HG03108 (cell line): Measurements from ENCODE around the gene PDE4D.
"Not testable (repeated sequence)": the region's sequence is repeated elsewhere in the genome, so short reads cannot be mapped to it uniquely, and the experiment has no call there.

ENCODE experiments used
- ATAC-seq: cut with Tn5 transposase; IDR thresholded peaks from one replicate; pipeline ENCODE4 v1.9.1; 2021; ENCODE audit warnings: moderate library complexity; ENCODE audit not compliant: unreplicated experiment

PDE4D gene

GRCh38 chr5:59620535-59621212 is 272.9 kb downstream of the PDE4D start:
- no peak for ATAC-seq

- ATAC-seq, result no peak
These were observed 274.9 kb downstream of the PDE4D start for GRCh38 chr5:59618644-59619043.

- ATAC-seq, result no peak
These were observed 276.2 kb downstream of the PDE4D start for GRCh38 chr5:59617186-59617771.

DNA sequence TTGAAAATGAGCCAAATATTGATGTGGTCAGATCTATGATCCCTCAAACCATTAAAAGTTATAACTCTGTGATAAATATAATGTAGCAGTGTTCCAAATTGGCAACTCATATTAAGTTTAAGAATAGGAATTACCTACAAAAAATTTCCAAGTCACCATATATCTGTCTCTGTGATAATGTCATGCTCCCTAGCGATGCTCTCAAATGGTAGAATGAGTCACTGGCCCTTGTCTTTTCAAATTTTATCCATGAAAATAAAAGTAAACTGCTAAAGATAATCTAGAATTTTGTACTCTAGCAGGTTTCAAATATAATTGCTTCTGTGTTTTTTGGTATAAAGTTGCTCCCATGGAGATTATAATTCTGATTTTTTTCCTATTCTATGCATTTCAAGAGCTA is 277.1 kb downstream of the PDE4D start:
- ATAC-seq, result no peak

- ATAC-seq, result no peak
These were observed 278.3 kb downstream of the PDE4D start for GRCh38 chr5:59615272-59615671.

GRCh38 chr5:59609501-59610265 is 283.8 kb downstream of the PDE4D start:
- ATAC-seq, result no peak

- ATAC-seq, result no peak
These were observed 284.8 kb downstream of the PDE4D start for GRCh38 chr5:59608745-59609144.

- ATAC-seq, result no peak
These were observed 286.3 kb downstream of the PDE4D start for GRCh38 chr5:59607138-59607765.

DNA sequence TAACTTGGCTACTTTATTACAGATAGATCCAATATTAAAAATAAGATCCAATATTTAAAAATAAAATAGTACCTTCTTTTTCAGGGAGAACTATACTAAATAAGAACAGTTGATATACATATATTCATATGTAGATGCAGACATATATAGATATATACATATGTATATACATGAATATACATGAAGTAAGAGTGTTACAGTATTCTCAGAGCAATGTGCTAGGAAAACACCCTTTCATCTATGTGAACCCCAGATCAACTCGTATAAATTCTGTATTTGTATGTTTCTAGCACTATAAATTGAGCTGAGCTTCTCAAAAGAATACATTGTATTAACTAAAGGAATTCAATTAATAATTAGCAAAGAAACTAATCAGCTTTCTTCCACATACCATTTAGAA is 287.6 kb downstream of the PDE4D start:
- no peak for ATAC-seq

GRCh38 chr5:59604111-59604510 is 289.4 kb downstream of the PDE4D start:
- no peak for ATAC-seq

GRCh38 chr5:59600998-59601397 is 292.5 kb downstream of the PDE4D start:
- no peak for ATAC-seq

- ATAC-seq, result no peak
These were observed 293.4 kb downstream of the PDE4D start for GRCh38 chr5:59600153-59600552.

- ATAC-seq, result no peak
These were observed 293.8 kb downstream of the PDE4D start for GRCh38 chr5:59599729-59600128.

DNA sequence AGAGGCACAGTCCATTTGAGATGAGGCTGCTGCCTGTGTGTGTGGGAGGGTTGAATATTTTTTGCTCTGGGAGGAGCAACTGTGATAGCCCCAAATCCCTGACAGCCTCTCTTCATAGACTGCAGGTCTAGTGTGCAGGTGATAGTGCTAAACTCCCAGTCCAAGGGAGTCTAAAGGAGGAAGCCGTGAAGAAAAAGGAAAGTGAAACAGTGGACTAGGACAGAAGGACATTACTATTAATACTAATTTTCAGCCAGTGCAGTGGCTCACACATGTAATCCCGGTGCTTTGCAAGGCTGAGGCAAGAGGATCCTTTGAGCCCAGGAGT is 295.0 kb downstream of the PDE4D start:
- ATAC-seq, result no peak

- no peak for ATAC-seq
These were observed 295.6 kb downstream of the PDE4D start for GRCh38 chr5:59597690-59598546.

GRCh38 chr5:59596586-59597350 is 296.8 kb downstream of the PDE4D start:
- ATAC-seq, result no peak

DNA sequence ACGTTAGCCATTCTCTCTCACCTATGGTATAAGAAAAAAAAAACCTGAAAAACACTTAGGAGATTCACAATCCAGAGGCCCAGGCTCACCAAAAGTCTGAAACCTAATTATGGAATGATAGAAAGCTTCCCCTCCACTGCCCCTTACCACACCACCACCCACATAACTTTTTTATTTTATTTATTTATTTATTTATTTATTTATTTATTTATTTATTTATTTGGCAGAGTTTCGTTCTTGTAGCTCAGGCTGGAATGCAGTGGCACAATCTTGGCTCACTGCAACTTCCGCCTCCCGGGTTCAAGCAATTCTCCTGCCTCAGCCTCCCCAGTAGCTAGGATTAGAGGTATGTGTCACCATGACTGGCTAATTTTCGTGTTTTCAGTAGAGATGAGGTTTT is 299.4 kb downstream of the PDE4D start:
- ATAC-seq, result not testable (repeated sequence)

DNA sequence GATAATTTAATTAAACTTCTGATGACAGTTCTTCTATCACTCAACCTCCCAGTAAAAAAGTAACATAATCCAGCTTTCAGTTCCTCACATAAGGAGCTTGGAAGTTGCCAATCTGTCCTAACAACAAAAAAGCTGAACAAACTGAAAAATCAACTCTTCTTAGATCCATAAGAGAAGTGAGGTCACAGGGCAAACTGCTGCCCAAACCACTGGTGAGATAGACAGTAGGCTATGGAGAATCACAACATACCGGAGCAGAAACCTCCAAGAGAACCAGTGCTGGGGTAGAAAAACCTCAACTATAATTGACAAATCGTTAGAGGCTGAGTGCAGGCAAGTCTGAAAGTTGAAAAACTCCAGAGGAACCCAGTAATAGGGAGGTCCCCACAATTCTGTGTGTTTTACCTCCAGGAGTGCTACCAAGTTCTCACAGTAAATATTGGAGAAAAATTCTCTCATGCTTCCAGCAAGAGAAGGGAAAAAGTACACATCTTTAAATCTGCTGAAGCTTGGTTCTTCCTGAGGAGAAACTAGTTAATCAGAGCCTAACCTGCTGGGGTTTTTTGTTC is 300.0 kb downstream of the PDE4D start:
- ATAC-seq, result no peak

GRCh38 chr5:59592101-59592500 is 301.4 kb downstream of the PDE4D start:
- no peak for ATAC-seq

DNA sequence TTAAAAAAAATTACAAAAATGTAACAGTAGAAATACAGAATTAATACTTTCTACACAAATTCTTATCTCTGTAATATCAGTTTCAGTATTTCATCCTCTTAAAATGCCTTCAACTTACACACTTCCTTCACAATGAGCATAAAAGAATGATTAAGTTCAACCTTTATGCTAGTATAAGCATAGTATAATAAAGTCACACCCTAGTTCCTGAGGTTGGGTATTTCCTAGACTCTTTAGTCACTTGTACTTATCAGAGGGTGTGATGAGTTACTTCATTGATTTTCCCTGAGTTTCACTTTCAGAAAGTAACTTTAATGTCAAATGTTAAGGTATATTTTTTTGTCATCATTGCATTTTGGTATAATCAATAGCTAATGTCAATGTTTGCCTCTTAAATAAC is 302.4 kb downstream of the PDE4D start:
- peak; percentile 68 for ATAC-seq
